Body of pancreas (tissue), 4 donors: ENCODE data around the gene HYI. TPM values are rescaled to one million over a fixed set of nuclear protein-coding genes. Genes with fewer than 3 reads are reported as not detected.
A peak's percentile ranks its signal among the peaks of the same experiment; 100 is the strongest.

Experiments
- ATAC-seq: fragments of 150-250 bp; one replicate; pipeline ENCODE4 v1.9.1; 2016
- DNase-seq, 4 donors: peaks; one replicate each; pipeline ENCODE4 v3.0.0-alpha.2; 2019
- H3K27ac ChIP-seq, 4 donors: fragments of 200-600 bp; sonication (generic); 1 replicate in 3 of 4; 2 replicates in 1 of 4; pipeline versions ENCODE4 v1.5.1 to v1.6.1; 2016 to 2019; ENCODE audit warnings: mild to moderate bottlenecking in 1 of 4, mixed read lengths in 1 of 4, moderate library complexity in 1 of 4
- H3K27me3 ChIP-seq, 2 donors: fragments of 200-600 bp; sonication (generic); one replicate each; pipeline ENCODE4 v1.6.0; 2016; ENCODE audit warnings: mild to moderate bottlenecking in 1 of 2
- H3K36me3 ChIP-seq, 2 donors: fragments of 200-600 bp; sonication (generic); replicated peaks in 1 of 2; 2 replicates each; pipeline ENCODE4 v1.5.1; 2016; ENCODE audit warnings: low read depth in 2 of 2; ENCODE audit not compliant: insufficient read depth in 1 of 2
- H3K4me1 ChIP-seq: fragments of 200-600 bp; sonication (generic); one replicate; pipeline ENCODE4 v1.6.0; 2016
- H3K4me3 ChIP-seq, 2 donors: fragments of 200-600 bp; sonication (generic); 1 replicate in 1 of 2; 2 replicates in 1 of 2; pipeline ENCODE4 v1.5.1; 2016 to 2019
- H3K9me3 ChIP-seq, 3 donors: fragments of 200-600 bp; sonication (generic); 1 replicate in 2 of 3; 2 replicates in 1 of 3; pipeline ENCODE4 v1.5.1; 2016
- CTCF ChIP-seq, 7 experiments: fragments of 450-650 bp in 4 of 7; fragments of 200-600 bp in 3 of 7; sonication (generic) in 3 of 7; IDR thresholded peaks; one replicate each; pipeline ENCODE4 v1.5.1; 2016 to 2019; ENCODE audit warnings: antibody characterized with exemption in 7 of 7
- POLR2A ChIP-seq, 3 donors: fragments of 450-650 bp; IDR thresholded peaks; one replicate each; pipeline ENCODE4 v1.6.1; 2016; ENCODE audit warnings: antibody characterized with exemption in 3 of 3, mild to moderate bottlenecking in 2 of 3
- WGBS, 2 donors: methylation state at CpG; one replicate each; pipeline ENCODE4 v1.1.5; 2017; 5-methylcytosine and 5-hydroxymethylcytosine counted together
- intact Hi-C: fragments of 100-400 bp; cut with DNase I; formaldehyde crosslinking; loops from one replicate; pipeline ENCODE4 v1.15.1; 2023
- total RNA-seq, 2 donors: library from RNA; depleted of rRNA; stranded (reverse); fragments of >200 nt; gene quantifications; one replicate each; pipeline ENCODE4 v1.1.0, GENCODE V29; 2016

The HYI gene
- total RNA-seq, 2 donors from 2014 or later = 101 to 157 TPM

- no peaks in the 10 kb centered on the region for H3K27me3 ChIP-seq
- no peak overlapping the region for H3K4me3 ChIP-seq
- no peaks in the 10 kb centered on the region for H3K9me3 ChIP-seq
- TF ChIP-seq POLR2A (IDR thresholded peaks at IDR 0.05) = no peak
- no peak for TF ChIP-seq CTCF (IDR thresholded peaks at IDR 0.05)
- ATAC-seq (no peak), DNase-seq (peak in 2 of 4 donors; percentile 6 to 7)
- H3K27ac ChIP-seq = no peak overlapping the region
- H3K36me3 ChIP-seq = peaks cover 0 to 28% of the 10 kb centered on the region in 2 donors
- 92 to 93% methylated on average over 13 of the region's 13 CpGs for WGBS, 2 donors
- intact Hi-C loops = no loop called here
- H3K4me1 ChIP-seq = peaks cover 7% of the 10 kb centered on the region
Measured at GRCh38 chr1:43444151-43444828, 9.4 kb downstream of the HYI start.

- H3K36me3 ChIP-seq = peaks cover 0 to 23% of the 10 kb centered on the region in 2 donors
- H3K27ac ChIP-seq = no peak overlapping the region
- intact Hi-C loops = no loop called here
- H3K27me3 ChIP-seq = no peaks in the 10 kb centered on the region
- TF ChIP-seq POLR2A (IDR thresholded peaks at IDR 0.05) (no peak), CTCF (IDR thresholded peaks at IDR 0.05) (no peak)
- DNase-seq (peak in 2 of 4 donors; percentile 7 to 10), ATAC-seq (no peak)
- no peak overlapping the region for H3K4me3 ChIP-seq
- peaks cover 5% of the 10 kb centered on the region for H3K4me1 ChIP-seq
- WGBS, 2 donors = 93 to 94% methylated on average over 15 to 16 of the region's 16 CpGs
- H3K9me3 ChIP-seq = no peaks in the 10 kb centered on the region
Measured at GRCh38 chr1:43443197-43443946, 10.4 kb downstream of the HYI start.

GRCh38 chr1:43442756-43443155 is 11.0 kb downstream of the HYI start:
- TF ChIP-seq CTCF (IDR thresholded peaks at IDR 0.05) = no peak
- TF ChIP-seq POLR2A (IDR thresholded peaks at IDR 0.05) = no peak
- peak in 1 of 4 donors; percentile 13 for DNase-seq

DNA sequence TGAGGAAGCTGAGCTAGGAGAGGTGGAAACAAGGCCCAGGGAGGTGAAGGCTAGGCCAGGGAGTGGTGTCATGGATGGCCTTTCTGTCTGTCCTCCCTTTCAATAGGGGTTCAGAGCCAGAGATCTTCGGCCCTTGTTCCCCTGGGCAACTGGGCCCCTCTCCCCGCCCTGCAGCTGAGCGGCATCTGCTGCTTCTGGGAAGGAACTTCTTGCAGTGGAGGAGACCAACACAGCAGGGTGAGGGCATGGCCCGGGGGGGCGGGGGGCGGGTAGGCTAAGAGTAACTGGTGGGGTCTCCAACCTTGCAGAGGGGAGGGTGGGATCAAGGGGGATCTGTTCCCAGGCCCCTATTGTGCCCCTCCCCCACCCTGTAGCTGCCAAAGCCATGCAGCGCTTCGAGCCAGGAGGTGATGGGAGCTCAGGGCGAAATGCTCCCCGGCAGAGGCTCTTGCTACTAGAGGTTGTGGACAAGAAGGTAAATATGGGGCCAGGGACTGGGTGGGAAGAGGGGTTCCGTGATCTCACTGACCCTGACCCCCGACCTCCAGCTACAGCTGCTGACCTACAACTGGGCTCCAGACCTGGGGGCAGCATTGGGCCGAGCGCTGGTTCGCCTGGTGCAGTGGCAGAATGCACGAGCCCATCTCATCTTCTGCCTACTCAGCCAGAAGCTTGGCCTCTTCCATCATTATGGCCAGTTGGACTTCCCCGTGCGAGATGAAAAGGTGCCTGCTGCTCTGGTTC is 11.7 kb downstream of the HYI start:
- peak in 2 of 4 donors; percentile 10 for DNase-seq

More at GRCh38 chr1:43442756-43443155, 11.0 kb downstream of the HYI start:
- 87 to 92% methylated on average over 12 of the region's 12 CpGs for WGBS, 2 donors
- ATAC-seq = no peak
- Histone ChIP-seq H3K27ac (no peak overlapping the region), H3K36me3 (peaks cover 0 to 23% of the 10 kb centered on the region in 2 donors), H3K4me3 (no peak overlapping the region), H3K9me3 (no peaks in the 10 kb centered on the region), H3K4me1 (no peaks in the 10 kb centered on the region), H3K27me3 (no peaks in the 10 kb centered on the region)
- intact Hi-C loops = no loop called here

More for the DNA sequence above, 11.7 kb downstream of the HYI start:
- intact Hi-C loops = no loop called here
- H3K9me3 ChIP-seq = no peaks in the 10 kb centered on the region
- H3K4me3 ChIP-seq = no peak overlapping the region
- TF ChIP-seq CTCF (IDR thresholded peaks at IDR 0.05) (no peak), POLR2A (IDR thresholded peaks at IDR 0.05) (no peak)
- H3K27ac ChIP-seq = no peak overlapping the region
- no peaks in the 10 kb centered on the region for H3K4me1 ChIP-seq
- ATAC-seq = no peak
- H3K27me3 ChIP-seq = no peaks in the 10 kb centered on the region
- H3K36me3 ChIP-seq = peaks cover 0 to 19% of the 10 kb centered on the region in 2 donors
- WGBS, 2 donors = 91 to 94% methylated on average over 14 to 18 of the region's 18 CpGs
